Placental pericyte (primary cell): ENCODE results near the gene OSBPL2. TPM values are rescaled to one million over a fixed set of nuclear protein-coding genes. Genes with fewer than 3 reads are reported as not detected.

Source experiments
- total RNA-seq: library from RNA; depleted of rRNA; stranded (reverse); fragments of >200 nt; gene quantifications from 2 replicates; pipeline ENCODE4 v1.2.3, GENCODE V29; 2012

Gene OSBPL2
- total RNA-seq: 23.9 and 34.1 TPM in 2 replicates

DNA sequence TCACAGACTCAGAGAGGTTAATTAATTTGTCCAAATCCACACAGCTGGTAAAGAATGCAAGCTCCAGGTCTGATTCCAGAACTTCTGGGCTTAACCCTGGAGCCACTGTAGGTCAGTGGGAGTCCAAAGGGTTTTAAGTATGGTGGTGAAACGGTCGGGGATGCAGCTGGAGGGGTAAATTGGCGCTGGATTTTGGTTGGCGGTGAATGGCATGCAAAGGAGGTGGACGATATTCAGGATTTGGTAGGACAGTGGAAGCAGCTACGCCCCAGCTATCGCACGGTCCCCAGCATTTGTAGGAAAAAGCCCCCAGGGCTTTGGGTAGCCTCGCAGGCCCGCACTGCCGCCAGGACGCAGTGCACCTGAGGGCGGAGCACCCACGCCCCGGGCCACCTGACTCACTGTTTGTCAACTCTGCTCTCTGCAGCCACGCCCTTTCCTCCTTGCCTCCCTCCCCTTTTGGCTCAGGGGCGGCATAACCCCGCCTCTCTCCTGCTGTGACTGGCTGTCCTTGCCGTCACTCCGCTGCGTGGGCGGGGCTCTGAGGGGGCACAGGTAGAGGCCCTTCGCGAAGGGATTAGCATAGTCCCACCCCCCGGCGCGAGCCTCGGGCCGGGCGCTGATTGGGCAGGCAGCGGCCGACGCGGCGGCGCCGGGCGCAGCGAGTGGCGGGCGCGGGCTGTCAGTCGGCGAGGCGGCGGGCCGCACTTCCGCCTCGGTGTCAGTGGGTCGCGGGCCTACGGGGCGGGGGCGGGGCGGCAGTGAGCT lies at the start of gene OSBPL2:
Gene OSBPL2 (plus strand): TSS at position 721 of the 768 bp plus-strand sequence. CDS start 17,664 bp downstream, outside the sequence.

GRCh38 chr20:62219992-62220665 lies 18.2 kb upstream of the OSBPL2 start, which contains the start of gene HRH3:
HRH3 (minus strand) TSS chr20:62220278; CDS start chr20:62219970, 308 bp downstream.

DNA sequence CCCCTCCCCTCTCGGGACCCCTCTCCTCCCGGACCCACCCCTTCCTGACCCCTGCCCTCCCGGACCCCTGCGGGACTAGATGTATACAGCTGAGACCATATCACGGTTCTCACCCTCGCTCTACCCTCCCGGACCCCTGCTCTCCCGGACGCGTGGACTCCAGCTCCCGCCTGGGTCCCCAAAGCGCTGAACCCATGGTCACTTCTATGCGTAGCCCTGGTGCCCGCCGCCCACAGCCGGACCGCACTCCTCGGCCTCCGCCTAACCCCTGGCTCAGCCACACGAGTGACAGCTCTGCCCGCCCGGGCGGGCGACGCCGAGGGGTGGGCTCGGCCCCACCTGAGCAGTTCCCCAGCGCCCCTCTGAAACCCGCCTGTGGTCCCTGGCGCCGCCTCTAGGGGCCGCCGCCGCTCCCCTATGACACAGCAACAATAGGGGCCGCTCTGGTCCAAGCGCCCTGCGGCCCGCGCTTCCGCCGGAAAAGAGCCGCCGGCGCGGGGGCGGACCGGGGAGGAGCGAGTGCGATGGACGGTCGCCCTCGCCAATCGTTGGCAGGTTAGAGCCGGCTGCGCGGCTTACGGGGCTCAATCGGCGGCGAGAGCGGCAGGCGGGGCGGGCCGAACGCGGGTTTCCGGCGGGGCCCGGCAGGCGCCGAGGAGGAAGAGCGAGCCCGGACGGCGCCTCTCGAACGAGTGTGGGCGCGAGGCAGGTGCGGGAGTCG lies 64.2 kb downstream of the OSBPL2 start, which contains the start of gene ADRM1:
Gene ADRM1 (plus strand): TSS at position 657 of the 721 bp plus-strand sequence. CDS start 572 bp downstream, outside the sequence.

Other genes with a start within 250 kb of the OSBPL2 start
- 9.6 and 10.5 TPM in 2 replicates for gene TAF4, start 172.6 kb upstream of the OSBPL2 start, total RNA-seq
- 40.2 and 40.7 TPM in 2 replicates for gene LSM14B, start 116.0 kb upstream of the OSBPL2 start, total RNA-seq
- 340 and 346 TPM in 2 replicates for gene PSMA7, start 95.1 kb upstream of the OSBPL2 start, total RNA-seq
- 8.8 and 17.6 TPM in 2 replicates for gene SS18L1, start 94.8 kb upstream of the OSBPL2 start, total RNA-seq
- gene MTG2, start 55.5 kb upstream of the OSBPL2 start, total RNA-seq: 17.3 and 20.6 TPM in 2 replicates
- not detected in 2 replicates for gene HRH3, start 18.2 kb upstream of the OSBPL2 start, total RNA-seq
- gene ADRM1, start 64.5 kb downstream of the OSBPL2 start, total RNA-seq: 174 and 247 TPM in 2 replicates
- gene LAMA5, start 128.8 kb downstream of the OSBPL2 start, total RNA-seq: 53.8 and 64.3 TPM in 2 replicates
- gene RPS21, start 148.6 kb downstream of the OSBPL2 start, total RNA-seq: 472 and 851 TPM in 2 replicates
- gene CABLES2, start 168.8 kb downstream of the OSBPL2 start, total RNA-seq: 4.4 and 8.8 TPM in 2 replicates
- not detected in 2 replicates for gene RBBP8NL, start 189.0 kb downstream of the OSBPL2 start, total RNA-seq
- gene GATA5, start 237.5 kb downstream of the OSBPL2 start, total RNA-seq: not detected in 2 replicates